Measurements from ENCODE around the gene PNMA8C. TPM values are rescaled to one million over a fixed set of nuclear protein-coding genes. Genes with fewer than 3 reads are reported as not detected.

The PNMA8C gene
- polyA plus RNA-seq, 1 donor (not counting 4 experiments of a cell fraction or from before 2014, with no cell fraction given): not detected

DNA sequence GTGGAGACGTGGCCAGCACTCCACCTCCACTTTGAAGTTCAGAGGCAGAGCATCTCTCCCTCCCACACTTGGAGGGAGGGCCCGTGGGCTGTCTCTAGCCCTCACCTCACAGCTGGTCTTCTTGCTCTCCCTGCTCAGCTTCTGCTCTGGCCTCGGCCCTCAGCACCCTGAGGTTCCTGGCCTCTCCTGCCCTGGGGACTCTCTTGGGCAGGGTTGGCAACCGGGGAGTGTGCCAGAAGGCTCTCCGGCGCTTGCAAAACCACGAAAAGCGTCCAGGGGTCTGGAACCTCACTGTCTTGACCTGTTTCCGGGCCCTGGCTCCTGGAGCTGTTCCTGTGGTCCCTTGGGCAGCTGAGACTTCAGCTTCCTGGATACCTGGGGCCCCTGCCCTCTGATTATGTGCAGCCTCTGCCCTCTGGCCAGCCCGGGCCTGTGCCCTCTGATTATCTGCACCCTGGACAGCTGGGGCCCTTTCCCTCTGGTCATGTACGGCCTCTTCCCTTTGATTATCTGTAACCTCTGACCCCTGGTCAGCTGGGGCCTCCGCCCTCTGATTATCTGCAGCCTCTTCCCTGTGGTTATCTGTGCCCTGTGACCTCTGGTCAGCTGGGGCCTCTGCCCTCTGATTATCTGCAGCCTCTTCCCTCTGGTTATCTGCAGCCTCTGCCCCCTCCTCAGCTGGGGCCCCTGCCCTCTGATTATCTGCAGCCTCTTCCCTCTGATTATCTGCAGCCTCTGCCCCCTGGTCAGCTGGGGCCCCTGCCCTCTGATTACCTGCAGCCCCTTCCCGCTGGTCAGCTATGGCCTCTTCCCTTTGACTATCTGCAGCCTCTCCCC lies 17.4 kb downstream of the PNMA8C start:
- peak overlapping the region in 2 of 3 experiments; percentile 31 to 62 for H3K4me3 ChIP-seq (ENCODE audit: control insufficient read depth in 2 of 3, extremely low read depth in 1 of 3, insufficient read depth in 2 of 3, low read depth in 1 of 3, low read length in 3 of 3)

DNA sequence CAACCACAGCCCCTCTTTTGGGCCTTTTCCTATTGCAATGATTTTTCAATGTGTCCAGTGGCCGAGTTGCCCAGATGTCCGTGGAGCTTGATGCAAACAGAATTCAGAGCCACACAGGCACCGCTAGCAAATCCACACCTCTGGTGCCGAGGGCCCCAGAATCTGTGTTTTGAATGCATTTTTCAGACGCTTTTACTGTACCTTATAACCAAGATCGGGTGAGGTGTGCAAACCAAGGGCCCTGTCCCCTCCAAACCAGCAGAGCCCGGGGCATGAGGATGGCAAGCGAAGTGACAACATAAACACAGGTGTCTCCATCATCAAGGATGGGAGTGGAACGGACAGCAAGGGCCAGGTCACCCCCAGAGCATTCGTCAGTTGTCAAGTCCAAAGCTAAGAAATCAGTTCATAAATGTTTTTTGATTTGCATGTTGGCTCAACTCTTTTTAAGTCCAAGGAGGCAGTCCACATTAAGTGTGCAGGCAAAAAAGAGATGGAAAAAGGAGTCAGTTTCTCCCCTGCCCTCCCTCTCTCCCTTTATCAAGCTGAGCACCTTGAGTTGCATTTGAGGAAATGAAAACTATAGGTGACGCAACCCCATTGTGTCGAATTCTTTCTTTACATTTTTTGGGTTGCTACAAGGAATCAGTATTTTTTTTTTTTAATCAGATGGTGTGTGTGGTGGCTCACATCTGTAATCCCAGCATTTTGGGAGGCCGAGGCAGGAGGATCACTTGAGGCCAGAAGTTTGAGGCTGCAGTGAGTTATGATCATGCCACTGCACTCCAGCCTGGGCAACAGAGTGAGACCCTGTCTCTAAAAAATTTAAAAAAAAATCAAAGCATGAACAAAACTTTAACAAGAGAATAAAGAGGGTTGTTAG lies 18.3 kb downstream of the PNMA8C start:
- Histone ChIP-seq H3K27me3 (ENCODE audit: control insufficient read depth, extremely low read depth, insufficient read depth, low read length) (peaks cover 16% of the 10 kb centered on the region), H2AFZ (ENCODE audit: control insufficient read depth, low read length) (no peak overlapping the region), H3K4me1 (ENCODE audit: control insufficient read depth, extremely low read depth, insufficient read depth, low read length) (peaks cover 10% of the 10 kb centered on the region), H3K27ac (ENCODE audit: control insufficient read depth, insufficient read depth, low read length) (no peak overlapping the region), H4K20me1 (ENCODE audit: control insufficient read depth, extremely low read depth, insufficient read depth, low read length) (no peaks in the 10 kb centered on the region), H3K9ac (ENCODE audit: control insufficient read depth, extremely low read depth, insufficient read depth, low read length) (no peak overlapping the region), H3K4me3 (ENCODE audit: control insufficient read depth in 2 of 3, extremely low read depth in 1 of 3, insufficient read depth in 2 of 3, low read depth in 1 of 3, low read length in 3 of 3) (no peak overlapping the region), H3K9me3 (ENCODE audit: control insufficient read depth, low read depth, low read length) (no peaks in the 10 kb centered on the region), H3K79me2 (ENCODE audit: control insufficient read depth, insufficient read depth, low read length) (peaks cover 10% of the 10 kb centered on the region), H3K9me1 (ENCODE audit: control insufficient read depth, extremely low read depth, insufficient read depth, low read length) (no peaks in the 10 kb centered on the region), H3K36me3 (ENCODE audit: control insufficient read depth in 2 of 2, extremely low read depth in 1 of 2, insufficient read depth in 2 of 2, low read length in 2 of 2) (no peaks in the 10 kb centered on the region), H3K4me2 (ENCODE audit: control insufficient read depth, extremely low read depth, insufficient read depth, low read depth, low read length) (no peak overlapping the region)
- no peak for TF ChIP-seq EZH2 (IDR thresholded peaks at IDR 0.05; ENCODE audit: low read length)
- TF ChIP-seq, protein P1, sequence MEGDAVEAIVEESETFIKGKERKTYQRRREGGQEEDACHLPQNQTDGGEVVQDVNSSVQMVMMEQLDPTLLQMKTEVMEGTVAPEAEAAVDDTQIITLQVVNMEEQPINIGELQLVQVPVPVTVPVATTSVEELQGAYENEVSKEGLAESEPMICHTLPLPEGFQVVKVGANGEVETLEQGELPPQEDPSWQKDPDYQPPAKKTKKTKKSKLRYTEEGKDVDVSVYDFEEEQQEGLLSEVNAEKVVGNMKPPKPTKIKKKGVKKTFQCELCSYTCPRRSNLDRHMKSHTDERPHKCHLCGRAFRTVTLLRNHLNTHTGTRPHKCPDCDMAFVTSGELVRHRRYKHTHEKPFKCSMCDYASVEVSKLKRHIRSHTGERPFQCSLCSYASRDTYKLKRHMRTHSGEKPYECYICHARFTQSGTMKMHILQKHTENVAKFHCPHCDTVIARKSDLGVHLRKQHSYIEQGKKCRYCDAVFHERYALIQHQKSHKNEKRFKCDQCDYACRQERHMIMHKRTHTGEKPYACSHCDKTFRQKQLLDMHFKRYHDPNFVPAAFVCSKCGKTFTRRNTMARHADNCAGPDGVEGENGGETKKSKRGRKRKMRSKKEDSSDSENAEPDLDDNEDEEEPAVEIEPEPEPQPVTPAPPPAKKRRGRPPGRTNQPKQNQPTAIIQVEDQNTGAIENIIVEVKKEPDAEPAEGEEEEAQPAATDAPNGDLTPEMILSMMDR (optimal IDR thresholded peaks at IDR 0.05 in 1 of 3, IDR thresholded peaks at IDR 0.05 in 1 of 3, conservative IDR thresholded peaks at IDR 0.05 in 1 of 3; ENCODE audit: extremely low read depth in 1 of 3, insufficient read depth in 2 of 3, low read length in 3 of 3): no peak
- dilution Hi-C loops (cut with MboI; ENCODE audit: extremely low pct_ligation_motif_present, low sequenced_read_pairs): no loop called here
- DNase-seq (ENCODE audit: low read depth, low spot score): no peak
- FAIRE-seq: no peak

More for the DNA sequence above, 17.4 kb downstream of the PNMA8C start:
- H2AFZ ChIP-seq (ENCODE audit: control insufficient read depth, low read length): no peak overlapping the region
- H3K27me3 ChIP-seq (ENCODE audit: control insufficient read depth, extremely low read depth, insufficient read depth, low read length): peaks cover 16% of the 10 kb centered on the region
- no peak for FAIRE-seq
- H3K36me3 ChIP-seq (ENCODE audit: control insufficient read depth in 2 of 2, extremely low read depth in 1 of 2, insufficient read depth in 2 of 2, low read length in 2 of 2): no peaks in the 10 kb centered on the region
- no peak overlapping the region for H3K9ac ChIP-seq (ENCODE audit: control insufficient read depth, extremely low read depth, insufficient read depth, low read length)
- no peak overlapping the region for H3K27ac ChIP-seq (ENCODE audit: control insufficient read depth, insufficient read depth, low read length)
- DNase-seq (ENCODE audit: low read depth, low spot score): no peak
- H3K4me1 ChIP-seq (ENCODE audit: control insufficient read depth, extremely low read depth, insufficient read depth, low read length): peaks cover 10% of the 10 kb centered on the region
- no peak for TF ChIP-seq EZH2 (IDR thresholded peaks at IDR 0.05; ENCODE audit: low read length)
- TF ChIP-seq, protein P1 (optimal IDR thresholded peaks at IDR 0.05 in 1 of 3, IDR thresholded peaks at IDR 0.05 in 1 of 3, conservative IDR thresholded peaks at IDR 0.05 in 1 of 3; ENCODE audit: extremely low read depth in 1 of 3, insufficient read depth in 2 of 3, low read length in 3 of 3): no peak
- H3K9me3 ChIP-seq (ENCODE audit: control insufficient read depth, low read depth, low read length): no peaks in the 10 kb centered on the region
- H3K79me2 ChIP-seq (ENCODE audit: control insufficient read depth, insufficient read depth, low read length): peaks cover 10% of the 10 kb centered on the region
- H3K4me2 ChIP-seq (ENCODE audit: control insufficient read depth, extremely low read depth, insufficient read depth, low read depth, low read length): peak overlapping the region; percentile 75
- H3K9me1 ChIP-seq (ENCODE audit: control insufficient read depth, extremely low read depth, insufficient read depth, low read length): no peaks in the 10 kb centered on the region
- dilution Hi-C loops (cut with MboI; ENCODE audit: extremely low pct_ligation_motif_present, low sequenced_read_pairs): no loop called here
- no peaks in the 10 kb centered on the region for H4K20me1 ChIP-seq (ENCODE audit: control insufficient read depth, extremely low read depth, insufficient read depth, low read length)
